CD4-positive, alpha-beta T cell (primary cell): ENCODE data around the gene IL2RA. TPM values are rescaled to one million over a fixed set of nuclear protein-coding genes. Genes with fewer than 3 reads are reported as not detected.
A peak's percentile ranks its signal among the peaks of the same experiment; 100 is the strongest.

Source experiments
- ATAC-seq: fragments of 200-7000 bp; cut with Tn5 transposase; one replicate; pipeline ENCODE4 v1.10.0; 2022; ENCODE audit warnings: mild to moderate bottlenecking; ENCODE audit not compliant: poor library complexity
- CTCF ChIA-PET: fragments of 350-600 bp; sonication (Branson Sonifier 250); formaldehyde crosslinking; loops from one replicate; lab custom pipeline; 2021; ENCODE audit warnings: antibody characterized with exemption, inconsistent platforms; lab: Charles Lee
- POLR2A ChIA-PET: fragments of 350-600 bp; sonication (Branson Sonifier 250); formaldehyde crosslinking; loops from one replicate; lab custom pipeline; 2021; ENCODE audit warnings: antibody characterized with exemption, inconsistent platforms; lab: Charles Lee
- DNase-seq, 14 experiments: peaks; one replicate each; pipeline ENCODE4 v3.0.0-alpha.2; 2013 to 2020; ENCODE audit warnings: mixed read lengths in 2 of 14
- H3K27ac ChIP-seq, 2 donors: one replicate each; pipeline versions ENCODE4 v1.5.1 to v1.7.0; 2013; ENCODE audit warnings: low read length in 2 of 2, low read depth in 1 of 2, mild to moderate bottlenecking in 1 of 2
- H3K27me3 ChIP-seq, 2 experiments: 1 replicate in 1 of 2; 2 replicates in 1 of 2; pipeline versions ENCODE4 v1.6.1 to v1.7.0; 2013; ENCODE audit warnings: low read length in 2 of 2, control low read depth in 1 of 2, mild to moderate bottlenecking in 1 of 2, moderate library complexity in 1 of 2; ENCODE audit not compliant: insufficient read depth in 2 of 2, control insufficient read depth in 1 of 2
- H3K36me3 ChIP-seq: one replicate; pipeline ENCODE4 v1.6.1; 2013; ENCODE audit warnings: low read length, control low read depth; ENCODE audit not compliant: insufficient read depth
- H3K4me1 ChIP-seq: one replicate; pipeline ENCODE4 v1.6.1; 2013; ENCODE audit warnings: low read length, control low read depth; ENCODE audit not compliant: insufficient read depth
- H3K4me3 ChIP-seq: one replicate; pipeline ENCODE4 v1.5.1; 2013; ENCODE audit warnings: mild to moderate bottlenecking, low read length, moderate library complexity
- H3K9me3 ChIP-seq, 2 experiments: 1 replicate in 1 of 2; 2 replicates in 1 of 2; pipeline versions ENCODE4 v1.6.1 to v1.7.0; 2013; ENCODE audit warnings: low read length in 2 of 2, mild to moderate bottlenecking in 2 of 2, control low read depth in 1 of 2, moderate library complexity in 1 of 2; ENCODE audit not compliant: control insufficient read depth in 1 of 2, insufficient read depth in 1 of 2
- H3K27ac Mint-ChIP-seq: one replicate; pipeline ENCODE4 v1.8.0; 2020; ENCODE audit warnings: mixed read lengths
- H3K27me3 Mint-ChIP-seq: one replicate; pipeline ENCODE4 v1.8.0; 2021; ENCODE audit warnings: mixed read lengths
- H3K36me3 Mint-ChIP-seq: one replicate; pipeline ENCODE4 v1.8.0; 2021; ENCODE audit warnings: low read depth, mixed read lengths
- H3K4me1 Mint-ChIP-seq: one replicate; pipeline ENCODE4 v1.8.0; 2021; ENCODE audit warnings: low read depth, mixed read lengths
- H3K4me3 Mint-ChIP-seq: one replicate; pipeline ENCODE4 v1.8.0; 2020; ENCODE audit warnings: mild to moderate bottlenecking, mixed read lengths
- H3K9me3 Mint-ChIP-seq: one replicate; pipeline ENCODE4 v1.8.0; 2020; ENCODE audit warnings: mixed read lengths
- CTCF ChIP-seq: fragments of 200-600 bp; IDR thresholded peaks from one replicate; pipeline ENCODE4 v1.8.0; 2022; ENCODE audit warnings: antibody characterized with exemption, mild to moderate bottlenecking
- intact Hi-C, 2 experiments: fragments of 100-400 bp; cut with DNase I in 1 of 2; cut with micrococcal nuclease in 1 of 2; formaldehyde crosslinking; loops; one replicate each; pipeline versions ENCODE4 v1.15.1 to v1.9.0; 2023 to 2025; cut with DNase I, micrococcal nuclease
- total RNA-seq, 174 experiments: library from RNA in 2 of 174; stranded (reverse) in 2 of 174; gene quantifications; one replicate each; pipeline ENCODE4 v1.2.3 and lab custom pipeline; 2021 to 2026

The IL2RA gene
- total RNA-seq, 2 experiments from 2014 or later: 4.9 to 5.4 TPM

- Histone ChIP-seq H3K27me3 (no peaks in the 10 kb centered on the region), H3K4me1 (peaks cover 72% of the 10 kb centered on the region), H3K36me3 (no peaks in the 10 kb centered on the region), H3K9me3 (no peaks in the 10 kb centered on the region), H3K4me3 (no peak overlapping the region), H3K27ac (no peak overlapping the region)
- ChIA-PET CTCF (interaction anchor here (0.9 to 1.2 kb wide), 2 partner anchors 31 to 33 kb away, joined by 3 to 4 read pairs; no protein-coding TSS in a partner anchor), POLR2A (interaction anchor here (0.7 to 7.4 kb wide), 3 partner anchors 10 to 17 kb away, joined by 4 to 73 read pairs (median 4); no protein-coding TSS in a partner anchor)
- intact Hi-C loops: no loop called here
- peak in 1 of 14 experiments; percentile 16 for DNase-seq
- Mint-ChIP-seq H3K4me1 (peaks cover 82% of the 10 kb centered on the region), H3K27ac (peak overlapping the region; percentile 98), H3K9me3 (no peaks in the 10 kb centered on the region), H3K4me3 (no peak overlapping the region), H3K36me3 (peaks cover 7% of the 10 kb centered on the region), H3K27me3 (no peaks in the 10 kb centered on the region)
- TF ChIP-seq CTCF: no peak
- no peak for ATAC-seq
These were observed 7.3 kb downstream of the IL2RA start for GRCh38 chr10:6054884-6055283.

GRCh38 chr10:6053816-6054631, 8.1 kb downstream of the IL2RA start:
- Histone ChIP-seq H3K27ac (peak overlapping the region in 1 of 2 donors; percentile 8), H3K36me3 (no peaks in the 10 kb centered on the region), H3K9me3 (no peaks in the 10 kb centered on the region), H3K27me3 (no peaks in the 10 kb centered on the region), H3K4me1 (peaks cover 72% of the 10 kb centered on the region), H3K4me3 (peak overlapping the region; percentile 4)
- peaks cover 80% of the 10 kb centered on the region for H3K4me1 Mint-ChIP-seq
- no peaks in the 10 kb centered on the region for H3K9me3 Mint-ChIP-seq
- H3K27me3 Mint-ChIP-seq: no peaks in the 10 kb centered on the region
- H3K36me3 Mint-ChIP-seq: peaks cover 7% of the 10 kb centered on the region
- ChIA-PET POLR2A (interaction anchor here (0.7 to 7.4 kb wide), 10 partner anchors 8 to 109 kb away, joined by 3 to 73 read pairs (median 4); partner anchors contain the start of gene IL2RA), CTCF (interaction anchor here (0.9 to 5.2 kb wide), 3 partner anchors 8 to 34 kb away, joined by 3 to 70 read pairs (median 24); partner anchors contain the start of genes IL2RA and RBM17)
- TF ChIP-seq CTCF: no peak
- intact Hi-C loops: loop anchor here (2.0 kb wide), 2 partner anchors 15 to 33 kb away; no protein-coding TSS in a partner anchor
- peak overlapping the region; percentile 4 for H3K4me3 Mint-ChIP-seq
- DNase-seq (peak in 3 of 14 experiments; percentile 30 to 49 (median 31)), ATAC-seq (no peak)
- H3K27ac Mint-ChIP-seq: peak overlapping the region; percentile 98

- ATAC-seq (no peak), DNase-seq (peak in 1 of 14 experiments; percentile 15)
- Mint-ChIP-seq H3K27ac (peak overlapping the region; percentile 98), H3K9me3 (no peaks in the 10 kb centered on the region), H3K4me1 (peaks cover 79% of the 10 kb centered on the region), H3K27me3 (no peaks in the 10 kb centered on the region), H3K4me3 (peak overlapping the region; percentile 82), H3K36me3 (peaks cover 7% of the 10 kb centered on the region)
- peak overlapping the region in 1 of 2 donors; percentile 62 for H3K27ac ChIP-seq
- H3K4me3 ChIP-seq: peak overlapping the region; percentile 10
- ChIA-PET CTCF (interaction anchor here (4.2 to 5.2 kb wide), 3 partner anchors 9 to 39 kb away, joined by 24 to 70 read pairs (median 39); partner anchors contain the start of genes IL2RA and RBM17), POLR2A (interaction anchor here (0.9 to 7.4 kb wide), 10 partner anchors 8 to 110 kb away, joined by 3 to 73 read pairs (median 4); partner anchors contain the start of genes IL15RA and IL2RA)
- H3K4me1 ChIP-seq: peaks cover 77% of the 10 kb centered on the region
- H3K36me3 ChIP-seq: no peaks in the 10 kb centered on the region
- intact Hi-C loops: loop anchor here (2.0 kb wide), 2 partner anchors 15 to 33 kb away; no protein-coding TSS in a partner anchor
- TF ChIP-seq CTCF: no peak
- H3K27me3 ChIP-seq: no peaks in the 10 kb centered on the region
- H3K9me3 ChIP-seq: no peaks in the 10 kb centered on the region
These were observed 8.9 kb downstream of the IL2RA start for GRCh38 chr10:6053303-6053702.
